ENCODE data around the gene KRTAP5-3. TPM values are rescaled to one million over a fixed set of nuclear protein-coding genes. Genes with fewer than 3 reads are reported as not detected.

The KRTAP5-3 gene
- total and polyA plus RNA-seq, 2 of the 8 experiments (the other 6 are each of a cell fraction or from before 2014, with no cell fraction given) = not detected

- TF ChIP-seq HDAC2 (IDR thresholded peaks at IDR 0.05; ENCODE audit: borderline replicate concordance in 1 of 2, low read depth in 2 of 2, low read length in 2 of 2) = no peak
- no peak for TF ChIP-seq BCL11A (IDR thresholded peaks at IDR 0.05; ENCODE audit: low read depth in 2 of 2, low read length in 2 of 2)
- no peak for TF ChIP-seq BACH1 (IDR thresholded peaks at IDR 0.05; ENCODE audit: low read length)
These were observed 50.1 kb downstream of the KRTAP5-3 start for GRCh38 chr11:1557904-1558774.

More at GRCh38 chr11:1557904-1558774, 50.1 kb downstream of the KRTAP5-3 start:
- ChIA-PET POLR2A (ENCODE audit: partially characterized antibody) (interaction anchor here (0.8 to 7.0 kb wide), 5 partner anchors 10 to 717 kb away, joined by 3 to 60 read pairs (median 6); partner anchors contain the start of gene KRTAP5-1), CTCF (ENCODE audit: partially characterized antibody) (interaction anchor here (0.6 to 9.6 kb wide), 8 partner anchors 9 to 59 kb away, joined by 3 to 140 read pairs (median 4); partner anchors contain the start of gene DUSP8)
- Histone ChIP-seq H3K9ac (replicated peaks in 1 of 4; ENCODE audit: extremely low read depth in 1 of 4, low read depth in 3 of 4, low read length in 3 of 4) (no peak overlapping the region; a peak in 2 of 7 replicates), H3K9me3 (ENCODE audit: insufficient read depth in 2 of 2, low read depth in 1 of 2, low read length in 1 of 2) (no peaks in the 10 kb centered on the region), H2AK5ac (ENCODE audit: low read depth, low read length) (peak overlapping the region; percentile 65; the same call in 1 of the 2 replicates), H2BK120ac (replicated peaks; ENCODE audit: low read depth, low read length) (no peak overlapping the region), H3K4ac (replicated peaks; ENCODE audit: insufficient read length, low read depth, low read length) (no peak overlapping the region), H4K20me1 (replicated peaks in 1 of 2; ENCODE audit: control insufficient read depth in 1 of 2, insufficient read depth in 2 of 2, low read length in 2 of 2) (peaks cover 2 to 17% of the 10 kb centered on the region in 2 experiments), H3K79me2 (ENCODE audit: control insufficient read depth in 1 of 2, insufficient read depth in 2 of 2, low read length in 2 of 2) (no peaks in the 10 kb centered on the region), H3K4me3 (ENCODE audit: extremely low read depth in 1 of 4, insufficient read depth in 2 of 4, low read depth in 3 of 4, low read length in 4 of 4) (0 out of 8 replicates have a peak overlapping the region, but pooled peaks of 1 of the 4 experiments have one; percentile 4), H3K27me3 (replicated peaks in 1 of 4; ENCODE audit: control insufficient read depth in 3 of 4, extremely low read depth in 1 of 4, insufficient read depth in 3 of 4, low read length in 3 of 4) (peaks cover 18 to 49% (median 43%) of the 10 kb centered on the region in 4 experiments), H2BK15ac (ENCODE audit: low read length) (peak overlapping the region; percentile 92), H3K18ac (ENCODE audit: extremely low read depth, low read length) (peak overlapping the region; percentile 88), H4K5ac (ENCODE audit: insufficient read length, low read depth, low read length) (no peak overlapping the region), H3K23ac (ENCODE audit: insufficient read length) (no peak overlapping the region), H2BK5ac (ENCODE audit: low read depth, low read length) (peak overlapping the region; percentile 79; the same call in 1 of the 2 replicates), H2BK20ac (ENCODE audit: low read length) (peak overlapping the region; percentile 97; the same call in 1 of the 2 replicates), H3K14ac (ENCODE audit: insufficient read length) (no peak overlapping the region), H3K56ac (replicated peaks; ENCODE audit: insufficient read length, low read depth, low read length) (no peak overlapping the region), H3K4me2 (ENCODE audit: insufficient read depth in 1 of 2, low read depth in 2 of 2, low read length in 2 of 2) (peak overlapping the region; percentile 42 to 69; a peak in 2 of 4 replicates), H4K8ac (ENCODE audit: extremely low read depth, insufficient read depth, low read length) (no peak overlapping the region), H3K27ac (ENCODE audit: low read depth, low read length) (no peak overlapping the region), H3K79me1 (ENCODE audit: low read depth, low read length) (no peaks in the 10 kb centered on the region), H3K4me1 (replicated peaks in 1 of 4; ENCODE audit: control insufficient read depth in 3 of 4, insufficient read depth in 4 of 4, low read length in 3 of 4) (peaks cover 8 to 47% (median 39%) of the 10 kb centered on the region in 4 experiments), H3K23me2 (ENCODE audit: low read depth, low read length) (no peaks in the 10 kb centered on the region; the same call in 1 of the 2 replicates), H2AFZ (ENCODE audit: low read length) (no peak overlapping the region), H3K36me3 (ENCODE audit: control insufficient read depth in 2 of 4, insufficient read depth in 4 of 4, low read length in 3 of 4) (no peaks in the 10 kb centered on the region; a peak in 1 of 8 replicates), H2BK12ac (ENCODE audit: low read depth, low read length) (peak overlapping the region; percentile 98; the same call in 1 of the 2 replicates), H4K91ac (replicated peaks; ENCODE audit: insufficient read length, low read length) (peak overlapping the region; percentile 88)
- WGBS, 2 experiments (ENCODE audit: extremely low coverage in 1 of 2, insufficient coverage in 1 of 2, insufficient read length in 1 of 2, insufficient replicate concordance in 2 of 2, low coverage in 1 of 2, low lambda C conversion rate in 2 of 2, missing lambda C conversion rate in 1 of 2) = 70% methylated on average over 29 of the region's 29 CpGs; no CpG with 5 or more reads in 1 of the 2 experiments
- DNase-seq (ENCODE audit: low read depth in 1 of 2, low spot score in 2 of 2) (no peak), FAIRE-seq (no peak)

All from H1 (cell line).